Adrenal gland (tissue), 5 donors: ENCODE data around the gene FAM234A.

Experiments
- POLR2A ChIP-seq, 2 donors: fragments of 450-650 bp; IDR thresholded peaks; one replicate each; pipeline ENCODE4 v1.6.1; 2017; ENCODE audit warnings: antibody characterized with exemption in 2 of 2, mild to moderate bottlenecking in 2 of 2, moderate library complexity in 1 of 2
- TF ChIP-seq, protein P1 (sequence below), 6 experiments: fragments of 450-650 bp in 4 of 6; fragments of 200-600 bp in 2 of 6; sonication (generic) in 1 of 6; IDR thresholded peaks; 1 replicate in 5 of 6; 2 replicates in 1 of 6; pipeline versions ENCODE4 v1.5.1 to v1.8.0; 2016 to 2021; ENCODE audit warnings: antibody characterized with exemption in 6 of 6, mild to moderate bottlenecking in 2 of 6, moderate library complexity in 1 of 6
- donor health status: DM: no; HTN: no; CAD: no.

DNA sequence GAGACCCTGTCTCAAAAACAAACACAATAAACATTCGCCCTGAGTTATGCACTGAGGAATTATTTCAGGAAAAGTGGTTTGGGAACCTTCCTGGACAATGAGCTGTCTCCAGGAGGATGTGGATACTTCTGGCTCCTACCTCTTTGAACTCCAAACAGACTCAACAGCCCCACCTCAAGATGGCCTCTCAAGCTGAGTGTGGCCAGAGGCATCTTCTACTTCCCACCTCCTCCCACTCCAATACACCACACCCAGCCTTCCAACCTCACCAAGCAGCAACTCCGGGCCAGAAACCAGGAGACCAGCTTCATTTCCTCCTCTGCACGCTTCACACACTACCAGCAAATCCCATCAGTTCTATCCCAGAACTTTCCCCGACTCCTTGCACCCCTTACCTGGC is 42.8 kb upstream of the FAM234A start:
- no peak for TF ChIP-seq POLR2A (IDR thresholded peaks at IDR 0.05)
- TF ChIP-seq, protein P1, sequence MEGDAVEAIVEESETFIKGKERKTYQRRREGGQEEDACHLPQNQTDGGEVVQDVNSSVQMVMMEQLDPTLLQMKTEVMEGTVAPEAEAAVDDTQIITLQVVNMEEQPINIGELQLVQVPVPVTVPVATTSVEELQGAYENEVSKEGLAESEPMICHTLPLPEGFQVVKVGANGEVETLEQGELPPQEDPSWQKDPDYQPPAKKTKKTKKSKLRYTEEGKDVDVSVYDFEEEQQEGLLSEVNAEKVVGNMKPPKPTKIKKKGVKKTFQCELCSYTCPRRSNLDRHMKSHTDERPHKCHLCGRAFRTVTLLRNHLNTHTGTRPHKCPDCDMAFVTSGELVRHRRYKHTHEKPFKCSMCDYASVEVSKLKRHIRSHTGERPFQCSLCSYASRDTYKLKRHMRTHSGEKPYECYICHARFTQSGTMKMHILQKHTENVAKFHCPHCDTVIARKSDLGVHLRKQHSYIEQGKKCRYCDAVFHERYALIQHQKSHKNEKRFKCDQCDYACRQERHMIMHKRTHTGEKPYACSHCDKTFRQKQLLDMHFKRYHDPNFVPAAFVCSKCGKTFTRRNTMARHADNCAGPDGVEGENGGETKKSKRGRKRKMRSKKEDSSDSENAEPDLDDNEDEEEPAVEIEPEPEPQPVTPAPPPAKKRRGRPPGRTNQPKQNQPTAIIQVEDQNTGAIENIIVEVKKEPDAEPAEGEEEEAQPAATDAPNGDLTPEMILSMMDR (IDR thresholded peaks at IDR 0.05), result no peak
